Activated naive CD8-positive, alpha-beta T cell (primary cell): ENCODE data around the gene COX6A2.
"Not testable (repeated sequence)": the region's sequence is repeated elsewhere in the genome, so short reads cannot be mapped to it uniquely, and the experiment has no call there.

Source experiments
- H3K27ac Mint-ChIP-seq: one replicate; pipeline ENCODE4 v1.8.0; 2021; ENCODE audit warnings: mixed read lengths
- H3K27me3 Mint-ChIP-seq: one replicate; pipeline ENCODE4 v1.8.0; 2021; ENCODE audit warnings: mixed read lengths
- H3K36me3 Mint-ChIP-seq: one replicate; pipeline ENCODE4 v1.8.0; 2021; ENCODE audit warnings: mixed read lengths
- H3K4me1 Mint-ChIP-seq: one replicate; pipeline ENCODE4 v1.8.0; 2021; ENCODE audit warnings: low read depth, mixed read lengths
- H3K4me3 Mint-ChIP-seq: one replicate; pipeline ENCODE4 v1.8.0; 2021; ENCODE audit warnings: mild to moderate bottlenecking, mixed read lengths
- H3K9me3 Mint-ChIP-seq: one replicate; pipeline ENCODE4 v1.8.0; 2021; ENCODE audit warnings: low read depth, mixed read lengths

COX6A2 gene

DNA sequence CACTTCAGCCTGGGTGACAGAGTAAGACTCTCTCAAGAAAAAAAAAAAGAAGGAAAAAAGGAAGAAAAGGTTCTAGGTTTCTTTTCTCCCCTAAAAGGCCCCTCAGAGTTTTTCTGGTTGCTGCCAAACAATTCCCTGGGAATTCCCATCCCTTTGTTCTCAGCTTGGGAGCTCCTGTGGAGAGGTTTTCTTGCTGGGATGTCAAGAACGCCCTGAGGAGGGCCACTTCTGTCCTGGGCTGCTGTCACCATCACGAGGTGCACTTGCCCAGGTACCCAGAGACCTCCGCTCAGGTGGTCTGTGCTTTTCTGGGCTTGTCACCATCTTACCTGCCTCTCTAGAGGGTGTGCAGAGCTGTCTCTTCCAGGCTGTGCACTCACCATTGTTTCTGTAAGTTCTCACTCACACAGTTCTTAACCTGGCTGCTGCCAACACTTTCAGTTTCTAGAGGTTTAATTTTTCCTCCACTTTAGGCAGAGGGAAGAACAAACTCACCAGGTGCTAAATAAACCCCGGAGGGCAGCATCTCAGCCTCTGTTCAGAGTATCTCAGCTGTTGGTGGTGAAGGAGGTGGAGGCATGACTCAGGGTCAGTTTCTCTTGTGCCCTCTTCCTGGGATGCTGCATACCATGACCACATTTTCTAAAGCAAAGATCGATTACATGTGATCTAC is 2.4 kb upstream of the COX6A2 start:
- Mint-ChIP-seq H3K36me3 (no peaks in the 10 kb centered on the region), H3K9me3 (no peaks in the 10 kb centered on the region), H3K27me3 (no peaks in the 10 kb centered on the region), H3K4me3 (no peak overlapping the region), H3K4me1 (peaks cover 9% of the 10 kb centered on the region), H3K27ac (no peak overlapping the region)

DNA sequence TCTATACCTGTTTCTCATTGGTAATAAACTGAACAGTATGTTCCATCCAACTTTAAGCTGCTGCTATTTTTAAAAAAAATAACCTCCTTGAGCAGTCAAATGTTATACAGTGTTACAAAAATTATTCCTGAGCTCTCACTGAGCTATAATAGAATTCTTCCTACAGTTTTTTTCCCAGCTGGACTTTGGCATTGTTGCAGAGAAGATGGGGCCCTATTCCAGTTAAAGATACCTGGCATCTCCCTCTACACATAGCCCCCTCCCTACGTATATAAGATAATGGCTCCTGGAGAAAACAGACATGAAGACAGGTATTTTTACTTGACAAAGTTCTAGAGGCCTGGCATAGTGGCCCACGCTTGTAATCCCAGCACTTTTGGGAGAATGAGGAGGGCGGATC is 1.6 kb upstream of the COX6A2 start:
- no peaks in the 10 kb centered on the region for H3K27me3 Mint-ChIP-seq
- H3K4me3 Mint-ChIP-seq: no peak overlapping the region
- H3K36me3 Mint-ChIP-seq: no peaks in the 10 kb centered on the region
- H3K27ac Mint-ChIP-seq: no peak overlapping the region
- H3K9me3 Mint-ChIP-seq: no peaks in the 10 kb centered on the region
- H3K4me1 Mint-ChIP-seq: peaks cover 9% of the 10 kb centered on the region

DNA sequence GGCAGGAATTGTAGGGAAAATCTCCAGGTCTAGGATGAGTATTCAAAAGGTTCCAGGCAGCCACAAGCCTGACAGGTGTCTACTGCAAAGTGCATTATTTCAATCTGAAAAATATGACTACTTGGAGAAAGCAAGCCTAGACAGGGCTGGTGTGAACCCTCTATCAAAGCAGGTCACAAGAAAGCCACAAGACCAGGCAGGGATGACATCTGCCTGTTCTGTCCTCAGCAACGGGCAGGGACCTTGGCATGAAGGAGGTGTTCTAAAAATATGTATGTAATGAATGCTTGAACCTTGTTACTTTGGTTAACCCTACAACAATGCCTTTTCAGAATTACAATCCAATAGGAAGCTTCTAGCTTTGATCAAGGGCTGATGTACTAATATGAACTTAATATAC is 1.2 kb upstream of the COX6A2 start:
- Mint-ChIP-seq H3K36me3 (no peaks in the 10 kb centered on the region), H3K9me3 (no peaks in the 10 kb centered on the region), H3K4me1 (peaks cover 9% of the 10 kb centered on the region), H3K27ac (no peak overlapping the region), H3K27me3 (no peaks in the 10 kb centered on the region), H3K4me3 (no peak overlapping the region)

- Mint-ChIP-seq H3K27ac (no peak overlapping the region), H3K4me1 (peaks cover 9% of the 10 kb centered on the region), H3K36me3 (no peaks in the 10 kb centered on the region), H3K27me3 (no peaks in the 10 kb centered on the region), H3K4me3 (peak overlapping the region; percentile 27), H3K9me3 (no peaks in the 10 kb centered on the region)
These were observed 583 bp upstream of the COX6A2 start for GRCh38 chr16:31428638-31429247.

DNA sequence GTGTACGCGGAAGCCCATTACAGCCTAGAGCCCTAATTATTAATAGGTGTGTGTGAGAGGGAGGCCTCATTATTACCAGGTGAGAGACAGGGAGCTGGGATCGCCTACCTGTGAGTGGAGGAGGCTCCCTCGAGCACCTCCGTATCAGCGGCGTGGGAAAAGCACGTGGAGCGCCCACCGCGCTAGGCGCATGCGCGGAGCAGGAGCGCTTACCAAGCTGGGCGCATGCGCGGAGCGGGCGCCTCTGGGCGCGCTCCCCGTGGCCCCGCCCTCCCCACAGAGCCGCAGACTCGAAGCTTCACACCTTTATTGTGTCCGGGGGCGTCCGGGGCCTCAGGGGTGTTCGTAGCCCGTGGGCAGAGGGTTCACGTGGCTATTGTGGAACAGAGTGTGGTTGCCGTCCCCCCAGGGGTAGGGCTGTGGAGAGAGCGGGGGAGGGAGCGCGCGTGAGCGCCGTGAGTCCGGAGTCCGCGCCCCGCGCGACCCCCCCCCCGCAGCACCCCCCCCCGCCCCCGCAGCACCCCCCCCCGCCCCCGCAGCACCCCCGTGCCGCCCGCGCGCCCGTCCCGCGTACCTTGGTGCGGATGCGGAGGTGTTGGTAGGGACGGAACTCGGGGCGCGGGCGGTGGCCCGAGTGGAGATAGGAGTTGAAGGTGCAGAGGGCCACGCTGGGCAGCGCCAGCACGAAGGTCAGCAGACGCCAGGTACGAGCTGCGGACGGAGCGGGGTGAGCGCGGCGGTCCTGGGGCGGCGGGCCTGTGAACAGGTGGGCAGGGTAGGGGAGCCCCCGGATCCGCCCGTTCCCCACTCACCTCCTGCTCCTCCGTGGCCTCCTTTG is 500 bp downstream of the COX6A2 start:
- Mint-ChIP-seq H3K4me1 (peaks cover 9% of the 10 kb centered on the region), H3K36me3 (no peaks in the 10 kb centered on the region), H3K9me3 (no peaks in the 10 kb centered on the region), H3K27me3 (no peaks in the 10 kb centered on the region), H3K4me3 (peak overlapping the region; percentile 40), H3K27ac (no peak overlapping the region)

GRCh38 chr16:31423801-31424200 is 4.4 kb downstream of the COX6A2 start:
- peaks cover 15% of the 10 kb centered on the region for H3K4me1 Mint-ChIP-seq
- no peak overlapping the region for H3K27ac Mint-ChIP-seq
- H3K9me3 Mint-ChIP-seq: no peaks in the 10 kb centered on the region
- H3K36me3 Mint-ChIP-seq: no peaks in the 10 kb centered on the region
- no peak overlapping the region for H3K4me3 Mint-ChIP-seq
- peaks cover 2% of the 10 kb centered on the region for H3K27me3 Mint-ChIP-seq

DNA sequence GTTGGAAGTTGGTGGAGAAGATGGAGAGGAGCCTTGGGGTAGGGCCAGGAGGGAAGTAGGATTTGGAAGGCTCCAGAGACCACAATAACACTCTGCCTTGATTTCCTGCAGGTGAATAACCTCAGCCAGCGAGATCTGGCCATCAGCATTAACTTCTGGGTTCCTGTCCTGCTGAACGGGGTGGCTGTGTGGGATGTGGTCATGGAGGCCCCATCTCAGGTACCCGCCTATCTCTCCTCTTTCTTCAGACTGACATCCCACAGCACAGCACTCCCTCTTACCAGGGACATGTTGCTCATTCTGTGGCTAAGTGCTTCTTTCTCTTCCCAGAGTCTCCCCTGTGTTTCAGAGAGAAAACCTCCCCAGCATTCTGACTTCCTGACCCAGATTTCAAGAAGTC is 4.9 kb downstream of the COX6A2 start:
- H3K4me1 Mint-ChIP-seq: peaks cover 15% of the 10 kb centered on the region

GRCh38 chr16:31421587-31421986 is 6.6 kb downstream of the COX6A2 start:
- H3K27ac Mint-ChIP-seq: no peak overlapping the region
- peaks cover 11% of the 10 kb centered on the region for H3K4me1 Mint-ChIP-seq
- no peak overlapping the region for H3K4me3 Mint-ChIP-seq
- H3K27me3 Mint-ChIP-seq: peaks cover 5% of the 10 kb centered on the region
- H3K36me3 Mint-ChIP-seq: no peaks in the 10 kb centered on the region
- no peaks in the 10 kb centered on the region for H3K9me3 Mint-ChIP-seq

More for the DNA sequence above, 4.9 kb downstream of the COX6A2 start:
- Mint-ChIP-seq H3K27me3 (peaks cover 2% of the 10 kb centered on the region), H3K27ac (no peak overlapping the region), H3K36me3 (no peaks in the 10 kb centered on the region), H3K9me3 (no peaks in the 10 kb centered on the region), H3K4me3 (no peak overlapping the region)

- no peaks in the 10 kb centered on the region for H3K9me3 Mint-ChIP-seq
- peaks cover 5% of the 10 kb centered on the region for H3K27me3 Mint-ChIP-seq
- no peak overlapping the region for H3K4me3 Mint-ChIP-seq
- H3K4me1 Mint-ChIP-seq: peaks cover 14% of the 10 kb centered on the region
- H3K36me3 Mint-ChIP-seq: no peaks in the 10 kb centered on the region
- H3K27ac Mint-ChIP-seq: no peak overlapping the region
These were observed 8.1 kb downstream of the COX6A2 start for GRCh38 chr16:31420037-31420436.

DNA sequence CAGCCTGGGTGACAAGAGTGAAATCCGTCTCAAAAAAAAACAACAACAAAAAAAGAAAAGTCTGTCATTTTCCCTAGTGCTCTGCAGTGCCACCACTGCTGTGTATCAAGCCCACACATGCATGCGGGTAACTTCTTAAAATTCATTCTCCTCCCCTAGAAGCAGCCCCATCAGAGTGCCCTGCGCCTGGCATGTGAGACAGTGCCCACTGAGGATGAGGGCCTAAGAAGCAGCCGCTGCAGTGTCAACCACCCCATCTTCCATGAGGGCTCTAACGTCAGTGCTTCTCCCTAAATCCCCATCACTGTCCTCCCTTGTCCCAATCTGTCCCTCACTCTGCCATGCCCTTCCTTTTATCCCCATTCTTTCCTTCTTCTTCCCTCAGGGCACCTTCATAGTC is 10.2 kb downstream of the COX6A2 start:
- Mint-ChIP-seq H3K9me3 (no peaks in the 10 kb centered on the region), H3K36me3 (no peaks in the 10 kb centered on the region), H3K27me3 (peaks cover 5% of the 10 kb centered on the region), H3K27ac (no peak overlapping the region), H3K4me3 (no peak overlapping the region), H3K4me1 (peaks cover 14% of the 10 kb centered on the region)

GRCh38 chr16:31417036-31417435 is 11.1 kb downstream of the COX6A2 start:
- not testable (repeated sequence) for H3K36me3 Mint-ChIP-seq, H3K27me3 Mint-ChIP-seq, H3K27ac Mint-ChIP-seq, H3K4me3 Mint-ChIP-seq, H3K9me3 Mint-ChIP-seq
- H3K4me1 Mint-ChIP-seq: peaks cover 11% of the 10 kb centered on the region

- no peak overlapping the region for H3K4me3 Mint-ChIP-seq
- H3K27ac Mint-ChIP-seq: no peak overlapping the region
- peaks cover 7% of the 10 kb centered on the region for H3K4me1 Mint-ChIP-seq
- no peaks in the 10 kb centered on the region for H3K9me3 Mint-ChIP-seq
- peaks cover 5% of the 10 kb centered on the region for H3K27me3 Mint-ChIP-seq
- H3K36me3 Mint-ChIP-seq: no peaks in the 10 kb centered on the region
These were observed 11.8 kb downstream of the COX6A2 start for GRCh38 chr16:31416371-31416770.

DNA sequence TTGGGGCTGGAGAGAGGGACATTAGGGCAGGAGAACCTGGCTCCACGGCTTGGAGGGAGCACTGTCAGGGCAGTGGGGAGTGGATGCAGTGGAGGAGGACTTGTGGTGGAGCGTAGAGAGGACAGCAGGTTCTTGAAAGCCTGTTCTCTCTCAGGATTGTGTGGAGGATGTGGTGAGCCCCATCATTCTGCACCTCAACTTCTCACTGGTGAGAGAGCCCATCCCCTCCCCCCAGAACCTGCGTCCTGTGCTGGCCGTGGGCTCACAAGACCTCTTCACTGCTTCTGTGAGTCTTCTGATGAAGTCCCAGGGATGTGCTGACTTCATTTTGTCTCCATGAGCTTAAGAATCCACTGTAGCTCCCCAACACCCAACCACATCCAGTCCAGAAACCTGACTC is 13.5 kb downstream of the COX6A2 start:
- Mint-ChIP-seq H3K9me3 (no peaks in the 10 kb centered on the region), H3K36me3 (no peaks in the 10 kb centered on the region), H3K4me1 (peaks cover 3% of the 10 kb centered on the region), H3K27me3 (peaks cover 3% of the 10 kb centered on the region), H3K27ac (no peak overlapping the region), H3K4me3 (no peak overlapping the region)

DNA sequence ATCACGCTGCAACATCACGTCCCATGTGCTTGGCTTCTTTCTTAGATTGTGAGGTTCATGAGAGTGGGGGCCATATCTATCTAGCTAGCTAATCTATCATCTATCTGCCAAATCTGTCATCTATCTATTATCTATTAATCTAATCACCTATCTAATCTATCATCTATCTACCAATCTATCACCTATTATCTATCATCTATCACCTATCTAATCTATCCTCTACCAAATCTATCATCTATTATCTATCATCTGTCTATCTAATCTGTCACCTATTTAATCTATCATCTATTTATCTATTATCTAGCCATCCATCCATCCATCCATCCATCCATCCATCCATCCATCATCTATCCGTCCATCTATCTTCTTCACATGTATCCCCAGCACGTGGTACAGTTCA is 14.2 kb downstream of the COX6A2 start:
- Mint-ChIP-seq H3K27ac (no peak overlapping the region), H3K4me1 (peaks cover 3% of the 10 kb centered on the region), H3K36me3 (no peaks in the 10 kb centered on the region), H3K4me3 (no peak overlapping the region), H3K27me3 (peaks cover 3% of the 10 kb centered on the region), H3K9me3 (no peaks in the 10 kb centered on the region)

- Mint-ChIP-seq H3K36me3 (no peaks in the 10 kb centered on the region), H3K4me1 (peaks cover 3% of the 10 kb centered on the region), H3K4me3 (no peak overlapping the region), H3K27ac (no peak overlapping the region), H3K9me3 (no peaks in the 10 kb centered on the region), H3K27me3 (peaks cover 3% of the 10 kb centered on the region)
These were observed 14.8 kb downstream of the COX6A2 start for GRCh38 chr16:31413381-31413780.
